GM18505 (cell line): ENCODE measurements around the gene LCE3C.

Experiments
- ATAC-seq: cut with Tn5 transposase; IDR thresholded peaks from one replicate; pipeline ENCODE4 v1.9.1; 2021; ENCODE audit not compliant: unreplicated experiment
- POLR2A ChIP-seq: IDR thresholded peaks from 4 replicates; pipeline ENCODE4 v1.6.1; 2011; ENCODE audit warnings: borderline replicate concordance; ENCODE audit not compliant: insufficient read depth, insufficient read length; ENCODE audit errors: extremely low read depth

LCE3C gene

DNA sequence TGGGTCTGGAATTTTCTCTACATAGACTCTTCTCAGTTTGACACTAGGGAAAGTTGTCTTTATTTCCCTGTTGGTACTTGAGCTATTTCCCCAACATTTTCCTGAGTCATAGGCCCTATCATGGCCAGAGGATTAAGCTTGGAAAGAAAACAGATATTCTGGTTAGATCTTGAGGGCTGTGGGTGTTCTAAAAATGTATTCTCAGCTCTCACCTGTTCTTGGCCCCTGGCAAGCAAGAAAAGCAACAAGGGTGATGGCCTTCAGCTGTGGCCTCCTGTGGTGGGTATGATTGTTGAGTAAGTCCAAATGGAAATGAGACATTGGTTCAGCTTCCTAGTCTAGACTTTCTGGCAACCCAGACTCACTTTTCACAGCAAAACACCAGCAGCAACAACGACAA is 40.3 kb downstream of the LCE3C start:
- no peak for ATAC-seq
- no peak for TF ChIP-seq POLR2A

DNA sequence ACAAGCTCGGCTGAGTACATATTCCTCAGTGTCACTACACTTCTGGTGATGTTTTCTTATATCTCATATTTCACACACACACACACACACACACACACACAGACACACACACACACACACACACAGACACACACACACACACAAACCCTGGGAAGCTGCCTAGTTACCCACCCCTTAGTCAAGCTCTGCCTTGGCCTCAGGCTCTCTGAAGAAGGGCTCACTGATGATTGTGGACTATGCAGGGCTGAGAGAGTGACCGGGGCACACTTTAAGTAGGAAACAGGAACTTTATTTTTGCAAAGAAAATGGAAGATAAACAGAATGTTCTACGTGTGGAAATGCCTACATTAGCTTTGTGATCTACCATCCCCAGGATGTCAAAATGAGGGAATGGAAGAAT is 43.9 kb downstream of the LCE3C start:
- no peak for ATAC-seq
- no peak for TF ChIP-seq POLR2A

- TF ChIP-seq POLR2A = no peak
- no peak for ATAC-seq
Measured at GRCh38 chr1:152645146-152645545, 45.1 kb downstream of the LCE3C start.

DNA sequence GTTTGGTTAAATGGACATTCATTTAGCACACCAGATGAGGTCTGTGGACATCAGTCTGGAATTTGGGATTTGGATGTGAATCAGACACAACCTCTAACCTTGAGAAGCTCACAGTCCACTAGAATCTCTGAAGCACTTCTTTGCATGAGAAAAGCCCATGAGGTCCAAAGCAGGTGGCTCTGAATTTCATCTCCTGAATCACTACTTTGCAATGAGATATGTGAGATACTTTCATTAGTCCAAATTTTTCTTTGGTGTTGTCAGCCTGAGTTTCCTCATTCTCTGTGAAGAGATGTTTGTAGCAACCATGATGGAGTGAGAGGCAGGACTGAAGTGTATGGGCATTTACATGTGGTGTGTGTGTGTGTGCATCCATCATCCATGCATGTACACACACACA is 46.6 kb downstream of the LCE3C start:
- TF ChIP-seq POLR2A = no peak
- no peak for ATAC-seq
